ENCODE results near the gene RBM23. TPM values are rescaled to one million over a fixed set of nuclear protein-coding genes. Genes with fewer than 3 reads are reported as not detected.
"Not testable (repeated sequence)": the region's sequence is repeated elsewhere in the genome, so short reads cannot be mapped to it uniquely, and the experiment has no call there.

Gene RBM23
- total RNA-seq, 1 donor from 2014 or later: 113 TPM

DNA sequence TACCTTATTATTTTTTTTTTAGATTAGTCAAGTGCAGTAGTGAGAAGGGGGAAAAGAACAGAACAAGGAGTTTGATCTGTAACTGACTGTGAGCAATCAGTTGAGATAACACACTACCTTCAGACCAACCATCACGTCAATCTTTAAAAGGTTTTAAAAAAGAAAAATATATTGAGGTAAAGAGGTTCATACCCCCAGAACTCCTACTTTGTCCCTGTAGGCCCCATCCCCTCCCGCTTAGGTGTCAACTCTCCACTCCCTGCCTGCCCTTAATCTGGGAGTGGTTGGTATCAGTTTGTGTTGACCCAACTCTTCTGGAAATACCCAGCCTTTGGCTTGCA, 66.4 kb downstream of the RBM23 start:
- DNase-seq (ENCODE audit: low spot score in 2 of 2): no peak
- TF ChIP-seq, protein P1, sequence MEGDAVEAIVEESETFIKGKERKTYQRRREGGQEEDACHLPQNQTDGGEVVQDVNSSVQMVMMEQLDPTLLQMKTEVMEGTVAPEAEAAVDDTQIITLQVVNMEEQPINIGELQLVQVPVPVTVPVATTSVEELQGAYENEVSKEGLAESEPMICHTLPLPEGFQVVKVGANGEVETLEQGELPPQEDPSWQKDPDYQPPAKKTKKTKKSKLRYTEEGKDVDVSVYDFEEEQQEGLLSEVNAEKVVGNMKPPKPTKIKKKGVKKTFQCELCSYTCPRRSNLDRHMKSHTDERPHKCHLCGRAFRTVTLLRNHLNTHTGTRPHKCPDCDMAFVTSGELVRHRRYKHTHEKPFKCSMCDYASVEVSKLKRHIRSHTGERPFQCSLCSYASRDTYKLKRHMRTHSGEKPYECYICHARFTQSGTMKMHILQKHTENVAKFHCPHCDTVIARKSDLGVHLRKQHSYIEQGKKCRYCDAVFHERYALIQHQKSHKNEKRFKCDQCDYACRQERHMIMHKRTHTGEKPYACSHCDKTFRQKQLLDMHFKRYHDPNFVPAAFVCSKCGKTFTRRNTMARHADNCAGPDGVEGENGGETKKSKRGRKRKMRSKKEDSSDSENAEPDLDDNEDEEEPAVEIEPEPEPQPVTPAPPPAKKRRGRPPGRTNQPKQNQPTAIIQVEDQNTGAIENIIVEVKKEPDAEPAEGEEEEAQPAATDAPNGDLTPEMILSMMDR (IDR thresholded peaks at IDR 0.05): no peak
- Histone ChIP-seq H3K9me3 (no peaks in the 10 kb centered on the region), H3K27ac (peak overlapping the region; percentile 87 to 91), H3K27me3 (no peaks in the 10 kb centered on the region), H3K36me3 (no peaks in the 10 kb centered on the region), H3K4me1 (peaks cover 36 to 48% of the 10 kb centered on the region in 2 donors), H3K4me3 (peak overlapping the region in 1 of 2 donors; percentile 66)
- intact Hi-C loops (cut with DNase I): loop anchor here (2.0 to 10.0 kb wide), 2 partner anchors 88 to 296 kb away; partner anchors contain the start of gene OXA1L

DNA sequence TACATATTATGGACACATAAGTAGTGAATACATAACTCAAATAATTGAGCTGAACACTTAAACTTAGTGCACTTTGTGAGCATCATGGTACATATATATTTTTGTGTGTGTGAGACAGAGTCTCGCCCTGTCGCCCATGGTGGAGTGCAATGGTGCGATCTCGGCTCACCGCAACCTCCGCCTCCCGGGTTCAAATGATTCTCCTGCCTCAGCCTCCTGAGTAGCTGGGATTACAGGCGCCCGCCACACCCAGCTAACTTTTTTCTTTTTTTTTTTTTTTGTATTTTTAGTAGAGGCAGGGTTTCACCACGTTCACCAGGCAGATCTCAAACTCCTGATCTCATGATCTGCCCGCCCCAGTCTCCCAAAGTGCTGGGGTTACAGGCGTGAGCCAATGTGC, 66.8 kb downstream of the RBM23 start:
- intact Hi-C loops (cut with DNase I): loop anchor here (2.0 to 10.0 kb wide), 2 partner anchors 87 to 295 kb away; partner anchors contain the start of gene OXA1L
- not testable (repeated sequence) for H3K9me3 ChIP-seq; H3K27me3 ChIP-seq; DNase-seq (ENCODE audit: low spot score in 2 of 2); H3K36me3 ChIP-seq; H3K4me3 ChIP-seq
- Histone ChIP-seq H3K4me1 (peaks cover 38 to 52% of the 10 kb centered on the region in 2 donors), H3K27ac (peak overlapping the region; percentile 87 to 91)

DNA sequence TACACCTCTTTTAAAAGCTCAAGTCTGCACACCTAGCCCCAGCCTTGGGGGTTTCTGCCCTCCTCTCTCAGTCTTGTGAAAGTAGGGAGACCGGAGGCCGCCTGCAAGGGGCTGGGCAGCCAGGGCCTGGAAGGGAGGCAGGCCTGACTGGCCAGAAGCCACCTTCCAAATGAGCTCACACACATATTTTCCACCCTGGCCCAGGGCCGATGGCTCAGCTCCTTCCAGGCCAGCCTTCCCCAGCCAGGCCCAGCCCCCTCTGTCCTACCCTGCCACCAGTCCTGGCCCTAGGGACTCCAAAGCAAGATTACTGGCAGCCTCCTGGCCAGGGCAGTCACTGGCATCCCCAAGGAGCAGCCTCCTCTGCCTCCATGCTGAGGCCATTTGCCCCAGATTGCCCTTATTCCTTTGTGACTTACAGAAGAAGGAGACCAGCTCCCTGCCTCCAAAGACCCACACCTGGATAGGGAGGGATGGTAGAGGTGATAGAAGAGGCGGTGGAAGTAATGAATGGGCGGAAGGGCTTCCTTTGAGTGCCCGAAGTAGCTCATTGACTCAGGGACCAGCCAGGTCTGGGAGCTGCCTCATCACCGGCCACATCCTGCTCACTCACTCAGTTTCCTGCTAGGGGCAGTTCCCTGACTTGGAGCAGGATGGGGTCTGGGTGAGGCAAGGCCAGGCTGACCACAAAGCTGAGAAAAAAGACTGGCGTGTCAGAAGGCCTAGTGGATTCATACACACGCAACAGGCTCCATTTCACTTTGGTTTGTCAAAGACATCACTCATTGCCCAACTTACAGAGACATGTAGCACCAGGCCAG, 67.8 kb downstream of the RBM23 start:
- intact Hi-C loops (cut with DNase I): loop anchor here (1.0 to 10.0 kb wide), 2 partner anchors 20 to 86 kb away; partner anchors contain the start of genes LRP10 and OXA1L
- DNase-seq (ENCODE audit: low spot score in 2 of 2): peak; percentile 80 to 98
- Histone ChIP-seq H3K27ac (peak overlapping the region; percentile 87 to 91), H3K9me3 (no peaks in the 10 kb centered on the region), H3K36me3 (peaks cover 7 to 8% of the 10 kb centered on the region in 2 donors), H3K4me1 (peaks cover 44 to 63% of the 10 kb centered on the region in 2 donors), H3K4me3 (peak overlapping the region in 1 of 2 donors; percentile 28), H3K27me3 (no peaks in the 10 kb centered on the region)
- TF ChIP-seq, protein P1 (IDR thresholded peaks at IDR 0.05): no peak

DNA sequence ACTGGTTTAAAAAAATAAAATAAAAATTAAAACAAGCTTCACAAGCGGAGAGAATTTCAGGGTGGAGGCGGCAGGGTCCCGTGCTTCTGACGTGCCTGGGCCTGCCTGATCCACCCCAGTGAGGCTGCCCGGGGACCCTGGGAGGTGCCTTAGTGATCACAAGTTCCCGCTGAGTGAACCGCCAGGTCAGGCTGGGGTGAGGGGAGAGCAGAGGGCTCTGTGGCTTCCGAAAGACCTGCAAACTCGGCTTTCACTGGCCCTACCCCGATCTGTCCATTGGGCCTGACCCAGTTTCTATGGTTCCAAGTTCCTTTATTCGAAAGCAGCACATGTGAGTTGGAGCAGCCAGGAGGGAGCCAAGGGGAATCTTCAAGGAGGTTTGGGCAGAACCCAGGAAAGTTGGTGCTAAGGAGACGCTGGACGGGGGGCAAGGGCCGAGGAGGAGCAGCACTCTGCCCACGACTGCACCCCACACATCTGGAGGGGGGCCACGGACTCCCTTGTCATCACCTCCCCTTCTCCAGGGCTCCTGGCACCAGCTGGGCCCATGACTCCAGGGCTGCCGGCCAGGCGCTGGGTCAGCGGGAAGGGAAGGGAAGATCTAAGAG, 69.6 kb downstream of the RBM23 start:
- peaks cover 26% of the 10 kb centered on the region in 2 donors for H3K36me3 ChIP-seq
- peak; percentile 59 to 85 for DNase-seq (ENCODE audit: low spot score in 2 of 2)
- TF ChIP-seq, protein P1 (IDR thresholded peaks at IDR 0.05): no peak
- peak overlapping the region; percentile 87 to 91 for H3K27ac ChIP-seq
- intact Hi-C loops (cut with DNase I): loop anchor here (2.0 to 10.0 kb wide), 2 partner anchors 261 to 1375 kb away; partner anchors contain the start of genes DAD1, RAB2B and TOX4
- peaks cover 48 to 66% of the 10 kb centered on the region in 2 donors for H3K4me1 ChIP-seq
- H3K9me3 ChIP-seq: no peaks in the 10 kb centered on the region
- H3K27me3 ChIP-seq: no peaks in the 10 kb centered on the region
- H3K4me3 ChIP-seq: peak overlapping the region in 1 of 2 donors; percentile 32

DNA sequence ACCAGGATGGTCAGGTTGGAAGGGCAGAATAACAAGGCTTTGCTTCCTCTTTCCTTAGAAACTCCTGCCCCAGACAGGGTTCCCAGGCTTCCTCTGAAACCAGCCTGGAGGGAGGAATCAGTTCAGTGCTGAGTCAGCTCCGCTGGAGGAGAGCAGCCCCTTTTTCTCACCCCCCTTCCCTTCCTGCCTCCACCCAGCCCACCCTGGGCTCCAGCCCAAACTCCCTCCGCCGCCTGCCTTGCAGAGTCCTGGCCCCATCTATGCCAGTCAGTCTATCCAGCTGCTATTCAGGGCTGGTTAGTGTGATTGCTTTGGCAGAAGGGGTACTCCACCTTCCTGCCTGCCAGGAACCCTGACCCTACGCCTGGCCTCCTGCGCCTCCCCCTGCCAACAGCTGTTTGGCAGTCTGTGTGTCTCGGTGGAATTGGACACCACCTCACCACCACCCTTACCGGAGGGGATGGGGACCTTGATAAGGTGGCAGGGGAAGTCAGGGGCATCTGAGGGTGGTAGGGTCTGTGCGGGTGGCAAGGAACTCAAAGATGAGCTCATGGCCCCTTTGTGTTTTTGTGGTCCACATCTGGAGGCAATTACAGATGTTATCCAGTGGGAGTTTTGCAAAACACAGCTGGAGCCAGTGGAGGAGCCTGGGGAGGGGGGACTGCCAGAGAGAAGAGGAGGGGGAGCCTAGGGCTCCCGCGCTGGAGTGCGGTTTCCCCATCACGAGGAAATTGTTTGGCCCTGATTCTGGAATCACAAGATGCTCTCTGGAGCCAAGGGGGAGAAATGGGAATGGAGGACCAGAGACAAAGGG, 70.4 kb downstream of the RBM23 start:
- peak overlapping the region; percentile 3 to 32 for H3K4me3 ChIP-seq
- H3K4me1 ChIP-seq: peaks cover 48 to 66% of the 10 kb centered on the region in 2 donors
- intact Hi-C loops (cut with DNase I): loop anchor here (2.0 to 10.0 kb wide), 2 partner anchors 260 to 1374 kb away; partner anchors contain the start of genes DAD1, RAB2B and TOX4
- H3K9me3 ChIP-seq: no peaks in the 10 kb centered on the region
- DNase-seq (ENCODE audit: low spot score in 2 of 2): peak in 1 of 2 donors; percentile 90
- H3K27me3 ChIP-seq: no peaks in the 10 kb centered on the region
- peak overlapping the region; percentile 87 to 91 for H3K27ac ChIP-seq
- peaks cover 33 to 34% of the 10 kb centered on the region in 2 donors for H3K36me3 ChIP-seq
- TF ChIP-seq, protein P1 (IDR thresholded peaks at IDR 0.05): no peak

Measured in ascending aorta (tissue), 2 donors.